ENCODE results near the gene GPS2.

The GPS2 gene

DNA sequence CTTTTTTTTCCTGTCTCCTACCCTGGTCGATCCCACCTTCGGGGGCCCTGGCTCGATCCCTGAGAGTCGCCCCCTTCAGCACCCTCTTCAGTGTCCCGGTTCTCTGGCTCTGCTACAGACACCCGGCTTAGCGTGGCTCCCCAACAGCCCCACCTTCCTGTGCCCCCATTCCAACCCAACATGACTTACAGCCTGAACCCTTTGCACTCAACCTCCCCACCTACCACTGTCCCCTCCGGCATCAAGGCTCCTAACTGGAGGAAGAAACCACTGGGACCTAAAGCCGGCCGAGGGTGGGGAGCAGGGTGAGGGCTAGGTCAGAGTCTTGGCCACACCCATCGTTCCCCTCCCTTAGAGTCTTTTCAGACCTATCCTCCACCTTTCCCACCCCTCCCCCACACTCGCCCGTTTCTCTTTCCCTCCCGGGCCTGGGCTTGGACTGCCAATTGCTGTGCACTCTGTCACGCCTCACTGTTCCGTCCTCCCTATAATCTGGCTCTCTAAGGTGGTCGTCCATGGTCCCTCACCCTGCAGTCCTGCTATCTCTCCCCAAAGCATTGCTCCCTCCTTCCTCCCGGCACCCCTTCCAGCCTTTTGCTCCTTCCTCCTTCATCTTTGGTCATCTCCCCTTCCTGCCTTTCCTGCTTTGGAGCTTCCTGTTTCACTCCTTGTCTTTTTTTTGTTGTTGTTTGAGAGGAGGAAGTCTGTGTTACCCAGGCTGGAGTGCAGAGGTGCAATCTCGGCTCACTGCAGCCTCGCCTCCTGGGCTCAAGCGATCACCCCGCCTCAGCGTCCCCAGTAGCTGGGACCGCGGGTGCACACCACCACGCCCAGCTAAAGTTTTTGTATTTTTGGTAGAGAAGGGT lies 52.0 kb downstream of the GPS2 start (continued):
- TF ChIP-seq, protein P1, sequence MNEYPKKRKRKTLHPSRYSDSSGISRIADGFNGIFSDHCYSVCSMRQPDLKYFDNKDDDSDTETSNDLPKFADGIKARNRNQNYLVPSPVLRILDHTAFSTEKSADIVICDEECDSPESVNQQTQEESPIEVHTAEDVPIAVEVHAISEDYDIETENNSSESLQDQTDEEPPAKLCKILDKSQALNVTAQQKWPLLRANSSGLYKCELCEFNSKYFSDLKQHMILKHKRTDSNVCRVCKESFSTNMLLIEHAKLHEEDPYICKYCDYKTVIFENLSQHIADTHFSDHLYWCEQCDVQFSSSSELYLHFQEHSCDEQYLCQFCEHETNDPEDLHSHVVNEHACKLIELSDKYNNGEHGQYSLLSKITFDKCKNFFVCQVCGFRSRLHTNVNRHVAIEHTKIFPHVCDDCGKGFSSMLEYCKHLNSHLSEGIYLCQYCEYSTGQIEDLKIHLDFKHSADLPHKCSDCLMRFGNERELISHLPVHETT (tag by site-specific recombination; IDR thresholded peaks at IDR 0.05) = no peak
- no peak for TF ChIP-seq ZNF10 (tag by site-specific recombination; IDR thresholded peaks at IDR 0.05)
- TF ChIP-seq PBX3 (CRISPR knock-in tag; IDR thresholded peaks at IDR 0.05) = no peak
- TF ChIP-seq ZBTB17 (tag by site-specific recombination; IDR thresholded peaks at IDR 0.05) = peak; percentile 93
- peak; percentile 96 for TF ChIP-seq ZNF366 (tag by site-specific recombination; conservative IDR thresholded peaks at IDR 0.05)
- TF ChIP-seq, protein P2, sequence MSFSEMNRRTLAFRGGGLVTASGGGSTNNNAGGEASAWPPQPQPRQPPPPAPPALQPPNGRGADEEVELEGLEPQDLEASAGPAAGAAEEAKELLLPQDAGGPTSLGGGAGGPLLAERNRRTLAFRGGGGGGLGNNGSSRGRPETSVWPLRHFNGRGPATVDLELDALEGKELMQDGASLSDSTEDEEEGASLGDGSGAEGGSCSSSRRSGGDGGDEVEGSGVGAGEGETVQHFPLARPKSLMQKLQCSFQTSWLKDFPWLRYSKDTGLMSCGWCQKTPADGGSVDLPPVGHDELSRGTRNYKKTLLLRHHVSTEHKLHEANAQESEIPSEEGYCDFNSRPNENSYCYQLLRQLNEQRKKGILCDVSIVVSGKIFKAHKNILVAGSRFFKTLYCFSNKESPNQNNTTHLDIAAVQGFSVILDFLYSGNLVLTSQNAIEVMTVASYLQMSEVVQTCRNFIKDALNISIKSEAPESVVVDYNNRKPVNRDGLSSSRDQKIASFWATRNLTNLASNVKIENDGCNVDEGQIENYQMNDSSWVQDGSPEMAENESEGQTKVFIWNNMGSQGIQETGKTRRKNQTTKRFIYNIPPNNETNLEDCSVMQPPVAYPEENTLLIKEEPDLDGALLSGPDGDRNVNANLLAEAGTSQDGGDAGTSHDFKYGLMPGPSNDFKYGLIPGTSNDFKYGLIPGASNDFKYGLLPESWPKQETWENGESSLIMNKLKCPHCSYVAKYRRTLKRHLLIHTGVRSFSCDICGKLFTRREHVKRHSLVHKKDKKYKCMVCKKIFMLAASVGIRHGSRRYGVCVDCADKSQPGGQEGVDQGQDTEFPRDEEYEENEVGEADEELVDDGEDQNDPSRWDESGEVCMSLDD (tag by site-specific recombination; IDR thresholded peaks at IDR 0.05) = peak; percentile 12; the same call in 1 of the 2 replicates

Measured in HEK293 (cell line).